Measurements from ENCODE around the gene PCBD2.

The PCBD2 gene

GRCh38 chr5:135007749-135008363 is 102.9 kb downstream of the PCBD2 start:
- DNase-seq (ENCODE audit: low spot score), result no peak

- DNase-seq (ENCODE audit: low spot score), result no peak
Measured at GRCh38 chr5:135008556-135008955, 103.6 kb downstream of the PCBD2 start.

GRCh38 chr5:135008981-135009735 is 104.2 kb downstream of the PCBD2 start:
- no peak for DNase-seq (ENCODE audit: low spot score)

GRCh38 chr5:135009736-135010501 is 105.0 kb downstream of the PCBD2 start:
- DNase-seq (ENCODE audit: low spot score), result no peak

GRCh38 chr5:135010502-135011354 is 105.8 kb downstream of the PCBD2 start:
- no peak for DNase-seq (ENCODE audit: low spot score)

- no peak for DNase-seq (ENCODE audit: low spot score)
Measured at GRCh38 chr5:135011355-135012032, 106.6 kb downstream of the PCBD2 start.

GRCh38 chr5:135012033-135012588 is 107.2 kb downstream of the PCBD2 start:
- no peak for DNase-seq (ENCODE audit: low spot score)
